Measurements from ENCODE around the gene CCT8L2.
"Not testable (repeated sequence)": the region's sequence is repeated elsewhere in the genome, so short reads cannot be mapped to it uniquely, and the experiment has no call there.

Gene CCT8L2

DNA sequence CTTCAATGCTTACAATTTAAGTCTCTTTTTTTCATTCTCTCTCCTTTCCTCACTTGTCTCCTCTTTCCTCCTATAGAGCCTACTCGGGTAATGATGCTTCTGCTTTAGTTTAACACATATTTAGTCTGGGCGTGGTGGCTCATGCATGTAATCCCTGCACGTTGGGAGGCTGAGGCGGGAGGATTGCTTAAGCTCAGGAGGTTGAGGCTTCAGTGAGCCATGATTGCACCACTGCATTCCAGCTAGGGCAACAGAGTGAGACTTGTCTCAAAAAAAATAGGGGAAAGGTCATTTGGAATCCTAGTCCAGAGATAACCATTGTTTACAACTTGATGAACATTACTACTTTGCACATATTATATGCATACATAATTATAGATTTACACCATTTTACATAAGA, 1.4 kb upstream of the CCT8L2 start:
- no peak for DNase-seq

DNA sequence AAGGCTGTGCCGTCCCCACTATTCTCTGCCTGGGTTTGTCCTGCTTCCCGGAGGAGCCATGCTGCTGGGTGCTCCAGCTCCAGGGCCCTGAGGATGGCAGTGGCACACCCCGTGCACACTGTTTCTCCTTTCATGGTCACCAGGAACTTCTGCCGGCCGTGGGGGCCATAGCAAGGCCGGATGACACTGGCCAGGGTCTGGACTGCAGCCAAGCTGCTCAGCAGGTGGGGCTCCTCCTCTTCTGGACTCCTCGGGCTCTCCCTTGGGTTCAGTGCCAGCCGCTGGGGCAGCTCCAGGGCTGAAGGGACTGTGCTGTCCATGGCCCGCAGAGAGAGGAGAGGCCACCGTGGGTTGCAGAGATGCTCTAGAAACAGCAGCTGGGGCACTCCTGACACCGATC, 379 bp downstream of the CCT8L2 start:
- not testable (repeated sequence) for DNase-seq

DNA sequence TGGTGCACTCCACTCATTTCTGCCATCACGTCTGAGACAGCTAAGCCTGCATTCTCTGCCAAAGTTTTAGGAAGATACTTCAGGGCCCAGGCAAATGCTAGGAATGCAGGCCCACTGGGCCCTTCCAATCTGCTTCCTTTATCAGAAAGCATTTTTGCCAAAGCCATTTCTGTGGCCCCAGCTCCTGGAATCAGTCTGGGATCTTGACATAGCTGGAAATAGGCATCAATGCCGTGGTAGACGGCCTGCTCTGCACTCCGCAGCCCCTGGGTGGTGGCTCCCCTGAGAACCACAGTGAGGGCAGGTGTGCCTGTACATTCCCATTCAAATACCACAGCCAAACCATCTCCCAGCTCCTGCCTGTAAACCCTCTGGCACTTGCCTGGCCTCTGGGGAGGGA, 1.5 kb downstream of the CCT8L2 start:
- DNase-seq = not testable (repeated sequence)

DNA sequence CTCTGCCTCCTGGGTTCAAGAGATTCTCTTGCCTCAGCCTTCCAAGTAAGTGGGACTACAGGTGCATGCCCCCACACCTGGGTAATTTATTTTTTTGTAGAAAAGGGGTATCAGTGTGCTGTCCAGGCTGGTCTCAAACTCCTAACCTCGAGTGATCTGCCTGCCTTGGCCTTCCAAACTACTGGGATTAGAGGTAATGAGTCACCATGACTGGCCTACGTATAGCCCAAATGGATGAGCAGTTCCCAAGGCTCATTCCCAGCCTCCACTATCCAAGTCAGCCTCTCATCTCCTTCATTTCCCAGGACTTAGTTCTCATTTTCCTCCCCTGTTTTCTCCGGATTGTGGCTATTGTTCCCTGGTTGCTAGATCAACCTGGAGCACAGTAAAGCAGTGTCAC, 5.6 kb downstream of the CCT8L2 start:
- DNase-seq = no peak

DNA sequence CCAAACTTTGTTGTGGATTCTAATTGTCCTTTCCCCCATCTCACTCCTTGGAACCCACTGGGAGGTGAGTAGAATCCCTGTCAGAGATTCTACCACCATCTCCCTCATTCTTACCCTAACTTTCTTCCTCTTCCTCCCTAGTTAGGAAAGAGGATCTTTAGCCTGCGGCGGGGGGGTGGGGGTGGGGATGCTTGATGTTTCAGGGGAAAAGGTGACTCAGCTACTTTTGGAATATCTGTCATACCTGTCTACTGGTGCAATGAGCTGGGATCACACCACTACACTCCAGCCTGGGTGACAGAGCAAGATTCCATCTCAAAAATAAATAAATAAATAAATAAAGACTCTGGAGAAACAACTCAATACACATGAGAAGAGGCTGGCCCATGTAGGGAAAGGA, 6.4 kb downstream of the CCT8L2 start:
- no peak for DNase-seq

DNA sequence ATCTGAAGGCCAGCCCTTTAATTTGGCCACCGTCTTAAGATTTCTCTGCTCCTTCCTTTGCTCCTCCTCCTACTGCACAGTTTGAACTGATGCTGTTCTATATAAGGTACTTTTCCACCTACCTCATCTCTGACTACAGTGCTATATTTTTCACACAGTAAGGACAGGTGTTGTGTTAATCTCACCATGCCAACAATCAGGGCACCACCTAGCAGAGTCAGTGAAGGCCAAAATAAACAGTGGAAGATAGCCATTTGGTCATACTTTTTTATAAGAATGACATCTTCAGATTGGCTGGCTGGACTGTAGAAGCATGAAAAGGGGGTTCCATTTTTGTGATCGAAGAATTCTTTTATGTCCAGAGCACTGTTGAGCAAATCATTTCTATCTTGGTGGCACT, 11.7 kb downstream of the CCT8L2 start:
- DNase-seq = not testable (repeated sequence)

DNA sequence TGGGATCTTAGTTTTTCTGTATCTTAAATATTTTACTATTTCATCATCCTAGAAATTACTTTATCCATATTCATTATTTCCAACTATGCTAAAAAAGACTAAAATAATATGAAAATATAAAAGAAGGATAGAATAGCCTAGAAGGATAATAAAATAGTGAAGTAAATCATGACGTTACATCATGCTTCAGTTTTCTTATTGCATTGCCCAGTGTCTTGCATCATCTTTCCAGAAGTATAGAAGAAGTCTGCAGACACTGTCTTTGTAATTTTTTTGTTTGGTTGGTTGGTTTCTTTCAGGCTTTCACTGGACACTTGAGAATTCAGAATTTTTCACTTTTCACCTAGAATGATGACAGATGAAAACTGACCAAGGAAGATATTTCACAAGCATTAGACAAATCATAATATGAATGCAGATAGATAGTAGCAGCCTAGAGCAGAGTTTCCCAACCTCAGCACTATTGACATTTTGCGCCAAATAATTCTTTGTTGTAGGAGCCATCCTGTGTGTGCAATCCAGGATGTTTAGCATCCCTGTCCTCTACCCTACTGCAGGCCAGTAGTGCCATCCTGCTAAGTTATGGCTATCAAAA, 23.3 kb downstream of the CCT8L2 start:
- not testable (repeated sequence) for DNase-seq

DNA sequence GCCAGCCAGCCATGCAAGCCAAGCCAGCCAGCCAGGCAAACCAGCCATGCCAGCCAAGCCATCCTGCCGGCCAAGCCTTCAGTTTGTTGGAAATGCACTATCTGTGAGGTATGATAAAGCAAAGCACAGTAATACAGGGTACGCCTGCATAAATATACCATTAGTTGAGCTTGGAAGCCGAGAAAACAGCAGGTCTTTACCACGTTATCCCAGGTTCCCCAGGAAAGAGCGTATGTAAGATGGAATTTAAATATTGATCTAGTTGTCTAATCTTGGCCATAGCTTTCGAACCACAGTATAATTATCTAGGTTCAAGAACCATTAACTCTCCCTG, 24.2 kb downstream of the CCT8L2 start:
- DNase-seq = no peak

DNA sequence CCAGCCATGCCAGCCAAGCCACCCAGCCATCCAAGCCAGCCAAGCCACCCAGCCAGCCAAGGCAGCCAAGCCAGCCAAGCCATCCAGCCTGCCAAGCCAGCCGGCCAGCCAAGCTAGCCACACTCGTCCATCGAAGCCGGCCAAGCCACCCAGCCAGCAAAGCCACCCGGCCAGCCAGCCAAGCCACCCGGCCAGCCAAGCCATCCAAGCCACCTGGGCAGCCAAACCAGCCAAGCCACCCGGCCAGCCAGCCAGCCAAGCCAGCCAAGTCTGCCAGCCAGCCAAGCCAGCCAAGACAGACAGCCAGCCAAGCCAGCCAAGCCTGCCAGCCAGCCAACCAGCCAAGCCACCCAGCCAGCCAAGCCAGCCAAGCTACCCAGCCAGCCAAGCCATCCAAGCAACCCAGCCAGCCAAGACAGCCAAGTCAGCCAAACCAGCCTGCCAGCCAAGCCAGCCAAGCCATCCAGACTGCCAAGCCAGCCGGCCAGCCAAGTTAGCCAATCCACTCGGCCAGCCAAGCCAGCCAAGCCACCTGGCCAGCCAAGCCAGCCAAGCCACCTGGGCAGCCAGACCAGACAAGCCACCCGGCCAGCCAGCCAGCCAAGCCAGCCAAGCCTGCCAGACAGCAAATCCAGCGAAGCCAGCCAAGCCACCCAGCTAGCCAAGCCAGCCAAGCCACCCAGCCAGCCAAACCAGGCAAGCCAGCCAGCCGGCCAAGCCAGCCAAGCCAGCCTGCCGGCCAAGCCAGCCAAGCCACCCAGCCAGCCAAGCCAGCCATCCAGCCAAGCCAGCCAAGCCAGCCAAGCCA, 24.8 kb downstream of the CCT8L2 start:
- DNase-seq = not testable (repeated sequence)

DNA sequence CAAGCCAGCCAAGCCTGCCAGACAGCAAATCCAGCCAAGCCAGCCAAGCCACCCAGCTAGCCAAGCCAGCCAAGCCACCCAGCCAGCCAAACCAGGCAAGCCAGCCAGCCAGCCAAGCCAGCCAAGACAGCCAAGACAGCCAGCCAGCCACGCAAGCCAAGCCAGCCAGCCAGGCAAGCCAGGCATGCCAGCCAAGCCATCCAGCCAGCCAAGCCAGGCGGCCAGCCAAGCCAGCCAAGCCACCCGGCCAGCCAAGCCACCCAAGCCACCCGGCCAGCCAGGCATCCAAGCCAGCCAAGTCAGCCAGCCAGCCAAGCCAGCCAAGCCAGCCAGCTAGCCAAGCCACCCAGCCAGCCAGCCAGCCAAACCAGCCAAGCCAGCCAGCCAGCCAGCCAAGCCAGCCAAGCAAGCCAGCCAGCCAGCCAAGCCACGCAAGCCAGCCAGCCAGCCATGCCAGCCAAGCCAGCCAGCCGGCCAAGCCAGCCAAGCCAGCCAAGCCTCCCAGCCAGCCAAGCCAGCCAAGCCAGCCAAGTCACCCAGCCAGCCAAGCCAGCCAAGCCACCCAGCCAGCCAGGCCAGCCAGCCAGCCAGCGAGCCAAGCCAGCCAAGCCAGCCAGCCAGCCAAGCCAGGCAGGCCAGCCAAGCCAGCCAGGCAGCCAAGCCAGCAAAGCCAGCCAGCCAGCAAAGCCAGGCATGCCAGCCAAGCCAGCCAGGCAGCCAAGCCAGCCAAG, 26.0 kb downstream of the CCT8L2 start:
- not testable (repeated sequence) for DNase-seq

DNA sequence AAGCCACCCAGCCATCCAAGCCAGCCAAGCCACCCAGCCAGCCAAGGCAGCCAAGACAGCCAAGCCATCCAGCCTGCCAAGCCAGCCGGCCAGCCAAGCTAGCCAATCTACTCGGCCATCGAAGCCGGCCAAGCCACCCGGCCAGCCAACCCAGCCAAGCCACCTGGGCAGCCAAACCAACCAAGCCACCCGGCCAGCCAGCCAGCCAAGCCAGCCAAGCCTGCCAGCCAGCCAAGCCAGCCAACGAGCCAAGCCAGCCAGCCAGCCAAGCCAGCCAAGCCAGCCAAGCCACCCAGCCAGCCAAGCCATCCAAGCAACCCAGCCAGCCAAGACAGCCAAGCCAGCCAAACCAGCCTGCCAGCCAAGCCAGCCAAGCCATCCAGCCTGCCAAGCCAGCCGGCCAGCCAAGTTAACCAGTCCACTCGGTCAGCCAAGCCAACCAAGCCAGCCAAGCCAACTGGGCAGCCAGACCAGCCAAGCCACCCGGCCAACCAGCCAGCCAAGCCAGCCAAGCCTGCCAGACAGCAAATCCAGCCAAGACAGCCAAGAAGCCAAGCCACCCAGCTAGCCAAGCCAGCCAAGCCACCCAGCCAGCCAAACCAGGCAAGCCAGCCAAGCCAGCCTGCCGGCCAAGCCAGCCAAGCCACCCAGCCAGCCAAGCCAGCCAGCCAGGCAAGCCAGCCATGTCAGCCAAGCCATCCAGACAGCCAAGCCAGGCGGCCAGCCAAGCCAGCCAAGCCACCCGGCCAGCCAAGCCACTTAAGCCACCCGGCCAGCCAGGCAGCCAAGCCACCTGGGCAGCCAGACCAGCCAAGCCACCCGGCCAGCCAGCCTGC, 26.8 kb downstream of the CCT8L2 start:
- not testable (repeated sequence) for DNase-seq

DNA sequence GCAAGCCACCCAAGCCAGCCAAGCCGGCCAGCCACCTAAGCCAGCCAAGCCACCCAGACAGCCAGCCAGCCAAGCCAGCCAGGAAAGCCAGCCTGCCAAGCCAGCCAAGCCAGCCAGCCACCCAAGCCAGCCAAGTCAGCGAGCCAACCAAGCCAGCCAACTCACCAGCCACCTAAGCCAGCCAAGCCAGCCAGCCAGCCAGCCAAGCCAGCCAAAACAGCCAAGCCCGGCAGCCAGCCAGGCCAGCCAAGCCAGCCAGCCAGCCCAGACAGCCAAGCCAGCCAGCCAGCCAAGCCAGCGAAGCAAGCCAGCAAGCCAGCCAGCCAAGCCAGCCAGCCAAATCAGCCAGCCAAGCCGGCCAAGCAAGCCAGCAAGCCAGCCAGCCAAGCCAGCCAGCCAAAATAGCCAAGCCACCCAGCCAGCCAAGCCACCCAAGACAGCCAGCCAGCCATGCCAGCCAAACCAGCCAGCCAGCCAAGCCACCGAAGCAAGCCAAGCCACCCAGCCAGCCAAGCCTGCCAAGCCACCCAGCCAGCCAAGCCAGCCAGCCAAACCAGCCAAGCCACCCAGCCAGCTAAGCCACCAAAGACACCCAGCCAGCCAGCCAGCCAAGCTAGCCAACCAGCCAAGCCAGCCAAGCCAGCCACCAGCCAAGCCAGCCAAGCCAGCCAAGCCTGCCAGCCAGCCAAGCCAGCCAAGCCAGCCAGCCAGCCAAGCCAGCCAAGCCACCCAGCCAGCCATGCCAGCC, 27.6 kb downstream of the CCT8L2 start:
- not testable (repeated sequence) for DNase-seq

DNA sequence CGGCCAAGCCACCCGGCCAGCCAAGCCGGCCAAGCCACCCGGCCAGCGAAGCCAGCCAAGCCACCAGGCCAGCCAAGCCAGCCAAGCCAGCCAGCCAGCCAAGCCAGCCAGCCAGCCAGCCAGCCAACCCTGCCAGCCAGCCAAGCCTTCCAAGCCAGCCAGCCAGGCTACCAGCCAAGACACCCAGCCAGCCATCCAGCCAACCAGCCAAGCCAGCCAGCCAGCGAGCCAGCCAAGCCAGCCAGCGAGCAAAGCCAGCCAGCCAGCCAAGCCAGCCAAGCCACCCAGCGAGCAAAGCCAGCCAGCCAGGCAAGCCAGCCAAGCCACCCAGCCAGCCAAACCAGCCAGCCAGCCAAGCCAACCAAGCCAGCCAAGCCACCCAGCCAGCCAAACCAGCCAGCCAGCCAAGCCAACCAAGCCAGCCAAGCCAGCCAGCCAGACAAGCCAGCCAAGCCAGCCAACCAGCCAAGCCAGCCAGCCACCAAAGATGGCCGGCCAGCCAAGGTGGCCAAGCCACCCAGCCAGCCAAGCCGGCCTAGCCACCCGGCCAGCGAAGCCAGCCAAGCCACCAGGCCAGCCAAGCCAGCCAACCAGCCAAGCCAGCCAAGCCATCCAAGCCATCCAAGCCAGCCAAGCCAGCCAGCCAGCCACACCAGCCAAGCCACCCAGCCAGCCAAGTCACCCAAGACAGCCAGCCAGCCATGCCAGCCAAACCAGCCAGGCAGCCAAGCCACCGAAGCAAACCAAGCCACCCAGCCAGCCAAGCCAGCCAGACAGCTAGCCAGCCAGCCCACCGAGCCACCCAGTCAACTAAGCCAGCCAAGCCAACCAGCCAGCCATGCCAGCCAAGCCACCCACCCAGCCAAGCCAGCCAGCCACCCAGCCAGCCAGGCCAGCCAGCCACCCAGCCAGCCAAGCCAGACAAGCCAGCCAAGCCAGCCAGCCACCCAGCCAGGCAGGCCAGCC, 28.8 kb downstream of the CCT8L2 start:
- DNase-seq = no peak

DNA sequence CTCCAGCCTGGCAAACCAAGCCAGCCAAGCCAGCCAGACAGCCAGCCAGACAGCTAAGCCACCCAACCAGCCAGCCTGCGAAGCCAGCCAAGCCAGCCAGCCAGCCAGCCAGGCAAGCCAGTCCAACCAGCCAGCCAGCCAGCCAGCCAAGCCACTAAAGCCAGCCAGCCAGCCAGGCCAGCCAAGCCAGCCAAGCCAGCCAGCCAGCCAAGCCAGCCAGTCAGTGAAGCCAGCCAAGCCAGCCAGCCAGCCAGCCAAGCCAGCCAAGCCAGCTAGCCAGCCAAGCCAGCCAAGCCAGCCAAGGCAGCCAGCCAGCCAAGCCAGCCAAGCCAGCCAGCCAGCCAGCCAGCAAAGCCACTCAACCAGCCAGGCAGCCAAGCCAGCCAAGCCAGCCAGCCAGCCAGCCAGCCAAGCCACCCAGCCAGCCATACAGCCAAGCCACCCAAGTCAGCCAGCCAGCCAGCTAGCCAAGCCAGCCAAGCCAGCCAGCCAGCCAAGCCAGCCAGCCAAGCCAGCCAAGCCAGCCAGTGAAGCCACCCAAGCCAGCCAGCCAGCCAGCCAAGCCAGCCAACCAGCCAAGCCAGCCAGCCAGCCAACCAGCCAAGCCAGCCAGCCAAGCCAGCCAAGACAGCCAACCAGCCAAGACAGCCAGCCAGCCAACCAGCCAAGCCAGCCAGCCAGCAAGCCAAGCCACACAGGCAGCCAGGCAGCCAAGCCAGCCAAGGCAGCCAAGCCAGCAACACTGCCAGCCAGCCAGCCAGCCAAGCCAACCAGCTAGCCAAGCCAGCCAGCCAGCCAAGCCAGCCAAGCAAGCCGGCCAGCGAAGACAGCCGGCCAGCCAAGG, 29.7 kb downstream of the CCT8L2 start:
- DNase-seq = no peak

DNA sequence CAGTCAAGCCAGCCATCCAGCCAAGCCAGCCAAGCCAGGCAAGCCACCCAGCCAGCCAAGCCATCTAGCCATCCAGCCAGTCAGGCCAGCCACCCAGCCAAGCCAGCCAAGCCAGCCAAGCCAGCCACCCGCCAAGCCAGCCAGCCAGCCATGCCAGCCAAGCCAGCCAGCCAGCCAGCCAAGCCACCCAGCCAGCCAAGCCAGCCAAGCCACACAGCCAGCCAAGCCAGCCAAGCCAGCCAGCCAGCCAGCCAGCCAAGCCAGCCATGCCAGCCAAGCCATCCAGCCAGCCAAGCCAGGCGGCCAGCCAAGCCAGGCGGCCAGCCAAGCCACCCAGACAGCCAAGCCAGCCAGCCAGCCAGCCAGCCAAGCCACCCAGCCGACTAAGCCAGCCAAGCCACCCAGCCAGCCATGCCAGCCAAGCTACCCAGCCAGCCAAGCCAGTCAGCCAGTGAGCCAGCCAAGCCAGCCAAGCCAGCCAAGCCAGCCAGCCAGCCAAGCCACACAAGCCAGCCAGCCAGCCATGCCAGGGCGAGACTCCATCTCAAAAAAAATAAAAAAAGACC, 31.4 kb downstream of the CCT8L2 start:
- DNase-seq = not testable (repeated sequence)

DNA sequence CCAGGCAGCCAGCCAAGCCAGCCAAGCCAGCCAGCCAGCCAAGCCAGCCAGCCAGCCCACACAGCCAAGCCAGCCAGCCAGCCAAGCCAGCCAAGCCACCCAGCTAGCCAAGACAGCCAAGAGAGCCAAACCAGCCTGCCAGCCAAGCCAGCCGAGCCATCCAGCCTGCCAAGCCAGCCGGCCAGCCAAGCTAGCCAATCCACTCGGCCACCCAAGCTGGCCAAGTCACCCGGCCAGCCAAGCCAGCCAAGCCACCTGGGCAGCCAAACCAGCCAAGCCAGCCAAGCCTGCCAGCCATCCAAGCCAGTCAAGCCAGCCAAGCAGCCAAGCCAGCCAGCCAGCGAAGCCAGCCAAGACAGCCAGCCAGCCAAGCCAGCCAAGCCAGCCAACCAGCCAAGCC, 32.0 kb downstream of the CCT8L2 start:
- not testable (repeated sequence) for DNase-seq

DNA sequence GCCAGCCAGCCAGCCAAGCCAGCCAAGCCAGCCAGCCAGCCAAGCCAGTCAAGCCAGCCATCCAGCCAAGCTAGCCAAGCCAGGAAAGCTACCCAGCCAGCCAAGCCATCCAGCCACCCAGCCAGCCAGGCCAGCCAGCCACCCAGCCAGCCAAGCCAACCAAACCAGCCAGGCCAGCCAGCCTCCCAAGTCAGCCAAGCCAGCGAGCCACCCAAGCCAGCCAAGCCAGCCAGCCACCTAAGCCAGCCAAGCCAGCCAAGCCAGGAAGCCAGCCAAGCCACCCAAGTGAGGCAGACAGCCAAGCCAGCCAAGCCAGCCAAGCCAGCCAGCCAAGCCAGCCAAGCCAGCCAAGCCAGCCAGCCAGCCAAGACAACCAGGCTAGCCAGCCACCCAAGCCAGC, 32.6 kb downstream of the CCT8L2 start:
- not testable (repeated sequence) for DNase-seq

DNA sequence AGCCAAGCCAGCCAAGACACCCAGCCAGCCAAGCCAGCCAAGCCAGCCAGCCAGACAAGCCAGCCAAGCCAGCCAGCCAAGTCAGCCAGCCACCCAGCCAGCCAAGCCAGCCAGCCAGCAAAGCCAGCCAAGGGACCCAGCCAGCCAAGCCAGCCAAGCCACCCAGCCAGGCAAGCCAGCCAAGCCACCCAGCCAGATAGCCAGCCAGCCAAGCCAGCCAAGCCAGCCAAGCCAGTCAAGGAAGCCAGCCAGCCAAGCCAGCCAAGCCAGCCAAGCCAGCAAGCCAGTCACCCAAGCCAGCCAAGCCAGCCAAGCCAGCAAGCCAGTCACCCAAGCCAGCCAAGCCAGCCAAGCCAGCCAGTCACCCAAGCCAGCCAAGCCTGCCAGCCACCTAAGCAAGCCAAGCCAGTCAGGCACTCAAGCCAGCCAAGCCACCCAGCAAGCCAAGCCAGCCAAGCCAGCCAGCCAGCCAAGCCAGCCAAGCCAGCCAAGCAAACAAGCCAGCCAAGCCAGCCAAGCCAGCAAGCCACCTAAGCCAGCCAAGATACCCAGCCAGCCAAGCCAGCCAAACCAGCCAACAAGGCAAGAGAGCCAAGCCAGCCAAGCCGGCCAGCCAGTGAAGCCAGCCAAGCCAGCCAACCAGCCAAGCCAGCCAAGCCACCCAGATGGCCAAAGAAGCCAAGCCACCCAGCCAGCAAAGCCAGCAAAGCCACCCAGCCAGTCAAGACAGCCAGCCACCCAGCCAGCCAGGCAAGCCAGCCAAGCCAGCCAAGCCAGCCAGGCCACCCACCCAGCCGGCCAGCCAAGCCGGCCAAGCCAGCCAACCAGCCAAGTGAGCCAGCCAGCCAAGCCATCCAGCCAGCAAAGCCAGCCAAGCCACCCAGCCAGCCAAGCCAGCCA, 33.3 kb downstream of the CCT8L2 start:
- no peak for DNase-seq
